ACC112 (cell line): ENCODE data around the gene UBE2D4.
A peak's percentile ranks its signal among the peaks of the same experiment; 100 is the strongest.
"Not testable (repeated sequence)": the region's sequence is repeated elsewhere in the genome, so short reads cannot be mapped to it uniquely, and the experiment has no call there.

Experiments used
- H2AFZ ChIP-seq: fragments of 200-600 bp; sonication (generic); one replicate; pipeline ENCODE4 v1.6.0; 2017; ENCODE audit warnings: antibody characterized with exemption, low read length; ENCODE audit not compliant: unreplicated experiment
- H3K27ac ChIP-seq: fragments of 200-600 bp; sonication (generic); 2 replicates; pipeline ENCODE4 v1.5.1; 2014; ENCODE audit warnings: low read depth, mild to moderate bottlenecking, antibody characterized with exemption, low read length, moderate library complexity
- H3K27me3 ChIP-seq: fragments of 200-600 bp; sonication (generic); 2 replicates; pipeline ENCODE4 v1.6.1; 2014; ENCODE audit warnings: mild to moderate bottlenecking, antibody characterized with exemption, low read length, moderate library complexity, mixed read lengths; ENCODE audit not compliant: insufficient read depth
- H3K36me3 ChIP-seq: fragments of 200-600 bp; sonication (generic); 2 replicates; pipeline ENCODE4 v1.6.1; 2016; ENCODE audit warnings: mild to moderate bottlenecking, antibody characterized with exemption, low read length, moderate library complexity, mixed read lengths; ENCODE audit not compliant: insufficient read depth
- H3K4me1 ChIP-seq: fragments of 200-600 bp; sonication (generic); one replicate; pipeline ENCODE4 v1.6.1; 2016; ENCODE audit warnings: low read length, mixed read lengths; ENCODE audit not compliant: insufficient read depth, unreplicated experiment, control insufficient read depth
- H3K4me3 ChIP-seq: fragments of 200-600 bp; sonication (generic); 2 replicates; pipeline ENCODE4 v1.5.1; 2014; ENCODE audit warnings: mild to moderate bottlenecking, low read depth, low read length
- H3K79me2 ChIP-seq: fragments of 200-600 bp; sonication (generic); one replicate; pipeline ENCODE4 v1.6.0; 2016; ENCODE audit warnings: low read length; ENCODE audit not compliant: control insufficient read depth, unreplicated experiment, insufficient read depth

UBE2D4 gene

GRCh38 chr7:43968172-43969040 lies 42.2 kb downstream of the UBE2D4 start:
- not testable (repeated sequence) for H3K27me3 ChIP-seq, H3K36me3 ChIP-seq, H2AFZ ChIP-seq, H3K4me1 ChIP-seq, H3K4me3 ChIP-seq, H3K79me2 ChIP-seq
- H3K27ac ChIP-seq = peak overlapping the region; percentile 51; the same call in 1 of the 2 replicates

GRCh38 chr7:43969586-43969985 lies 43.4 kb downstream of the UBE2D4 start:
- not testable (repeated sequence) for H3K27ac ChIP-seq, H2AFZ ChIP-seq, H3K4me3 ChIP-seq, H3K4me1 ChIP-seq, H3K79me2 ChIP-seq, H3K36me3 ChIP-seq, H3K27me3 ChIP-seq

- H3K27ac ChIP-seq, H3K79me2 ChIP-seq, H3K4me3 ChIP-seq, H3K27me3 ChIP-seq, H2AFZ ChIP-seq, H3K36me3 ChIP-seq, H3K4me1 ChIP-seq: not testable (repeated sequence)
Measured at GRCh38 chr7:43970698-43971097, 44.5 kb downstream of the UBE2D4 start.

- not testable (repeated sequence) for H3K36me3 ChIP-seq, H3K27ac ChIP-seq, H3K79me2 ChIP-seq, H3K27me3 ChIP-seq, H3K4me3 ChIP-seq, H2AFZ ChIP-seq, H3K4me1 ChIP-seq
Measured at GRCh38 chr7:43974033-43974573, 47.9 kb downstream of the UBE2D4 start.

- H3K36me3 ChIP-seq, H3K27me3 ChIP-seq, H3K27ac ChIP-seq, H3K79me2 ChIP-seq, H3K4me3 ChIP-seq, H3K4me1 ChIP-seq, H2AFZ ChIP-seq: not testable (repeated sequence)
Measured at GRCh38 chr7:43974725-43975482, 48.7 kb downstream of the UBE2D4 start.

GRCh38 chr7:43977525-43977924 lies 51.3 kb downstream of the UBE2D4 start:
- H3K4me3 ChIP-seq = no peak overlapping the region
- H3K36me3 ChIP-seq = no peaks in the 10 kb centered on the region
- no peaks in the 10 kb centered on the region for H3K4me1 ChIP-seq
- no peaks in the 10 kb centered on the region for H3K27me3 ChIP-seq
- H2AFZ ChIP-seq = no peak overlapping the region
- no peaks in the 10 kb centered on the region for H3K79me2 ChIP-seq
- no peak overlapping the region for H3K27ac ChIP-seq

GRCh38 chr7:43978102-43978501 lies 51.9 kb downstream of the UBE2D4 start:
- H3K36me3 ChIP-seq, H3K4me3 ChIP-seq, H2AFZ ChIP-seq, H3K27ac ChIP-seq, H3K4me1 ChIP-seq, H3K27me3 ChIP-seq, H3K79me2 ChIP-seq: not testable (repeated sequence)

GRCh38 chr7:43982848-43983247 lies 56.6 kb downstream of the UBE2D4 start:
- H3K79me2 ChIP-seq, H3K36me3 ChIP-seq, H3K4me1 ChIP-seq: not testable (repeated sequence)

GRCh38 chr7:43983736-43984135 lies 57.5 kb downstream of the UBE2D4 start:
- not testable (repeated sequence) for H3K36me3 ChIP-seq, H2AFZ ChIP-seq, H3K4me3 ChIP-seq, H3K4me1 ChIP-seq, H3K79me2 ChIP-seq, H3K27ac ChIP-seq, H3K27me3 ChIP-seq

More at GRCh38 chr7:43982848-43983247, 56.6 kb downstream of the UBE2D4 start:
- not testable (repeated sequence) for H3K27ac ChIP-seq, H3K27me3 ChIP-seq, H3K4me3 ChIP-seq, H2AFZ ChIP-seq

GRCh38 chr7:43985904-43986864 lies 59.9 kb downstream of the UBE2D4 start:
- H3K27me3 ChIP-seq, H3K36me3 ChIP-seq, H3K4me3 ChIP-seq, H3K4me1 ChIP-seq, H3K27ac ChIP-seq, H3K79me2 ChIP-seq, H2AFZ ChIP-seq: not testable (repeated sequence)
